IPS-NIHi7 (cell line): ENCODE results near the gene OSBPL7.
"Not testable (repeated sequence)": the region's sequence is repeated elsewhere in the genome, so short reads cannot be mapped to it uniquely, and the experiment has no call there.

Source experiments
- DNase-seq: peaks from one replicate; pipeline ENCODE4 v3.0.0; 2012; ENCODE audit warnings: mixed read lengths; ENCODE audit errors: extremely low spot score

Gene OSBPL7

DNA sequence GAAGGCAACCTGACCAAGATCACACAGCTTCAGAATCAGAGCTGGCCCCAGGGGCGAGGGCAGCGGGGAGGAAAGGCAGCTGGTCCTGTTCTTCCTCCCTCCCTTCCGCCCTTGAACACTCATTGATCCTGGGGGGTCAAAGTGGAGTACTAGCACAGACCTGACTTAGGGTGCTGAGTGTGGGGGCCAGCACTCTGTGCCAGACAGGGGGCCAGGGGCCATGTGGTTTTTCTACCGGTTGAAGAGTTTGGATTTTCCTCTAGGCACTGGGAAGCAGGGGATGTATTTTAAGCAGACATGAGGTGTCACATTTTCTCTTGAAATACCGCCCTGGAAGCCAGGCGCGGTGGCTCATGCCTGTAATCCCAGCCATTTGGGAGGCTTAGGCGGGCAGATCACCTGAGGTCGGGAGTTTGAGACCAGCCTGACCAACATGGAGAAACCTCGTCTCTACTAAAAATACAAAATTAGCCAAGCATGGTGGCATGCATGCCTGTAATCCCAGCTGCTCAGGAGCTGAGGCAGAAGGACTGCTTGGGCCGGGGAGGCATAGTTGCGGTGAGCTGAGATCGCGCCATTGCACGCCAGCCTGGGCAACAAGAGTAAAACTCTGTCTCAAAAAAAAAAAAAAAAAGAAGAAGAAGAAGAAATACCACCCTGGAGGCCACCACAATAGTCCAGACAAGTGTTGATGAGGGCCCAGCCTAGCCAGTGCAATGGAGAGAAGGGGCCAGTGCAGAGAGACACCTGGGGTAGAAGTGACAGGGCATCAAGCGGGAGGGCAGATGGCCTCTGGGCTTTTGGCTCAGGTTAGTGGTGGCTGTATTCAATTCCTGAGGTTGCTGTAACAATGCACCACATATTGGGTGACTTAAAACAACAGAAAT lies 15.3 kb downstream of the OSBPL7 start:
- DNase-seq, result no peak

DNA sequence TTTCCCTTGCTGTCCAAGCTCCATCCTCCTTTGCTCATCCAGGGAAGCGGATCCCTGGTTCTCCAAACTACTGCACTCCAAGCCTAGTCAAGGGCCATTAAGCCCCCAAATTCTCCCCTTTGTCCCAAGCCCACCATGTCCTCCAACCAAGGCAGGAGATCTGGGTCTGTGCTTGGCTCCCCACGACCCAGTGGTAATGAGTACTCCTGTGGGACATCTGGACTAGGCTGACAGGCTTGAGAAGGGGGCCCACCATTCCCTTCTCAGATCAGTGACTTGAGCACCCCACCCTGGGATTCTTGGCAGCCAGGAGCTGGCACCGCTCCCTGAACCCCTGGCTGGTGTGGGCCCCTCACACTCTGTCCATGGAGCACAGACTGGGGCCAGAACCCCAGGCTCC lies 17.1 kb downstream of the OSBPL7 start:
- DNase-seq, result no peak

DNA sequence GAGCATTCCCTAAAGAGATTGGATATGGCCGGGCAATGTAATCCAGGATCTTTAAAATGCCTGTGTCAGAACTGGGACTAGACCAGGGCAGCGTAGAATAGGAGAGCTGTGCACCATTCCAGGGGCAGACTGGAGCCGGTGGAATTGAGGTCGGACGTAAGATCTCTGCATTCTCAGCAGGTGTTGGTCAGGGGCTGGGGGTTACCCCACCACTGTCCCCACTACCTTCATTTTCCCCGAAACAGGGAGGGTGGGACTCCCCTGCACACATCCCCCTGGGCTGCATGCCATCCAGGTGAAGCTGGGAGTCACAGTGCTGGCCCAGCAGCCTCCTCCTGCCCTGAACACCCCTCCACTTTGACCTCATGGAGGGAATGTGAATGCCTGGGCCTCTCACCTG lies 17.8 kb downstream of the OSBPL7 start:
- no peak for DNase-seq

DNA sequence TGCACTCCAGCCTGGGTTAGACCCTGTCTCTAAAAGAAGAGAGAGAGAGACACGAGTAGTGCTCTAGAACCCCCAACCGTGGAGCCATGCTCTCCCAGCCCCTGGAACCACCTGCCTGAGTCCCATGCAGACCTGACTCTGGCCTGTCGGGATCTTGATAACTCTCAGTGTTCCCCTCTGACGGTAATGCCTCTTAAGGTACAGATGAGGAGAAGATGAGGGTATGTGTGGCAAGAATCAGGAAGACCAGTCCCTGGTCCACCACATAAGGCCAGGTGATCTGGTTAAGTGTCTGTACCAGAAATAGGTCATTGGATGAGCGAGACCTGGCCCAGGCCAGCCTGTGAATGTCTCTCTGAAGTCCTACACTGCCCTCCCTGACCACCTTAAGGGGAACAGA lies 18.4 kb downstream of the OSBPL7 start:
- DNase-seq, result no peak

DNA sequence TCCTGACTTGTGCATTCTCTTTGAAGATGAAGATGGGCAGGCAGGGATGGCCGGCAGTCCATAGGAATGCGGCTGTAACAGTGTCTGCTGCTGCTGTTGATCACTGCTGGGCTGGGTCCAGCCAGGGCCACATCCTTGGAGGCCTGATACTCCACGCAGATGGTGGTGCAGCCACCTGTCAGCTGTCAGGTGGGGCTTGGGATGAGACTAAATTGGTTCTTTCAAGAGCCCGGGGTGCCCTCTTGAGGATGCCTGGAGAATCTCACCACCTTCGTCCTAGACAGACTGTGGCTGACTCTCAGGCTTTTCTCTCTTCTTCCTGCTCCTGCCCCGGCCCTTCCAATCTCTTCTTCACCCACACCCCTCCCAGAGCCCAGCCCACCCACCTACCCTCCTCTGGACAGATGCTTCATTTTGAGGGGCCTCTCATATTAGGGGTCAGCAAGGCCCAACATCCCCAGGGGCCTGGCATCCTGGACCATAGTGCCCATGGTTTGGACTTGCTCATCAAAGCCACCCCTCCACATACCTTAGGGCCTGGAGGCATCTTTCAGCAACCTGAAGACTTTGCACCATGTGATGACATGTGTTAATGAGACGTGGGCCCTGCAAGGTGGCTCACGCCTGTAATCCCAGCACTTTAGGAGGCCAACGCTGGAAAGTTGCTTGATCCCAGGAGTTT lies 19.1 kb downstream of the OSBPL7 start:
- DNase-seq, result peak; percentile 86

DNA sequence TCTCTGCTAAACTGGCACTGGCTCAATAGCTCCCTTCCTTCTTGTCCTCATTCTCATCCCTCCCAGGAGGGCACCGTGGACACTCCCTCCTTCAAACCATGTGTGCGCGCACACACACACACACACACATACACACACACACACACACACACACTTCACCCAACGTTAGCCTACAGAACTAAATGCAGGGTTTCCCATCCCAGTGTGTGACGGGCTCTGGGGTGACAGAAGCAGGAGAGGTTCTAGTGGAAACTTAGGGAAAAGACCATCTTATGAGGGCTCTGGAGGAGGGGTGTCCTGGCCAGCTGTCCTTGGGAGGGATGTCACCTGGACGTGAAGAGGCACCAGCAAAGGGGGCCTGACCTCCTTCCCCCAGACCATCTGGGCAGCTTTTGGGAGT lies 19.7 kb downstream of the OSBPL7 start:
- no peak for DNase-seq

DNA sequence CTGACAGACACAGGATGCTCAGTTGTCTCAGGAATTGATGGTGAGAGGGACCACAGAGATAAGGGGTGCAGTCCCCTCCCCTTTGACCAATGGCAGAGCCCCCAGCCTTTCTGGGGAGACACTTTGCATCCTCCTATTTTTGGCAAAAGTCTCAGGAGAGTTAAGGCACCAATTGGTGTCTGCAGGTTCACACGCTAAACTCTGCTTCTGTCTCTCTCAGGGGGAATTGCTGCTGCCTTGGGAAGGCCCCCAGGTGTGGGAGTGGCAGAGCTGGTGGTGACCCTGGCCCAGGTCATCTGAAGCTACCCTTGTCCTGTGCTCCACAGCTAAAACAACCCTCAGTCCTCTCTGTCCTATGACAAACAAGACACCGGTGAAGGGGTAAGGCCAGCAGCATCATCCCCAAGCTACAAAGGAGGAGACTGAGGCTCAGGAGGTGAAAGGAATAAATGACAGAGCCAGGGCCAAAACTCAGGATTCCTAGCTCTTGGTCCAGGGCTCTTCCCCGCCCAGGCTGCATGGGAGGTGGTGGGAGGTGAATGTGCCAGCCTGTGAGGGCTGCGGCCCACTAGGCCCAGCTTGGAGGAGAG lies 20.3 kb downstream of the OSBPL7 start:
- no peak for DNase-seq

DNA sequence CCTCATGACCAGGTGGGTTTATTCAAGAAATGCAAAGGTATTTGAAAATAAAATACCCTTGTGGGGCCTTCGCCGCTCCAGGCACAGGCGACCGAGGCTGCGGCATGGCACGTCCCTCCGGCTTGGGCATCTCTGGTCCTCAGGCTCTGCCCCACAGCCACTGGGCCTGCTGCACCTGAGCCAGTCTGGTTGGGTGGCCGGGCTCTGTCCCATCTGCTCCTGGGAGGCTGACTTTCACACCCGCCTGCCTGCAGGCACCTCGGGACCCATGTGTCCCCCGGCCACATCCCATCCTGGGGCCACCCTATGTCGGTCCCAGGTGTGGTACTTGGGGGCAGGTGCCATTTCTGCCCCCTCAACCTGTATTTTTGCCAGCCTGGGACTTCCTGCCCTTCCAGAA lies 20.9 kb downstream of the OSBPL7 start:
- no peak for DNase-seq

DNA sequence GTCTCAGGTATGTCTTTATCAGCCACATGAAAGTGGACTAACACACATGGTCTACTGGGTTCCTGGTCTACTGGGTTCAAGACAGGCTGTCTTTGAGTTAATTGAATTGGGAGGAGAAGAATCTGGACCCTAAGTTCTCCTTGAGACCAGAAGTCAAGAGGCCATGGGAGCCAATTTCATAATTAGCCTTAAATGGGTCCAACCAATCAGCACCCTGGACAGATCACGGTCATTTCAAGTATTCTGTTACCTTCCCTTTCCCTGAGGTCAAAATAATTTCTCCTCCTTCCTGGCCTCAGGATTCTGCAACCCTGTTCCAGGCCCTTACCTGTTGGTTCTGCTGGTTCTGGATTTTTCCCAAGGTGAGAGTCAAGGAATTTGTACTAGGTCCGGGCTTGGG lies 23.8 kb downstream of the OSBPL7 start:
- DNase-seq, result peak; percentile 40

DNA sequence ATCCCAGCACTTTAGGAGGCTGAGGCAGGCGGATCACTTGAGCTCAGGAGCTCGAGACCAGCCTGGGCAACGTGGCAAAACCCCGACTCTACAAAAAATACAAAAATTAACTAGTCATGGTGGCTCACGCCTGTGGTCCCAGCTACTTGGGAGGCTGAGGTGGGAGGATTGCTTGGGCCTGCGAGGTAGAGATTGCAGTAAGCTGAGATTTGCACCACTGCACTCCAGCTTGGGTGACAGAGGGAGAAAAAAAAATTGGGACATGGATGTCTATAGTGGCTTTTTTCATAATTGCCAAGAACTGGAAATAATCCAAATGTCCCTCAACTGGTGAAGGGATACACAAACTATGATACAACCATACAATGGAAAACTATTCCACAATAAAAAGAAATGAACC lies 28.6 kb downstream of the OSBPL7 start:
- DNase-seq, result no peak

DNA sequence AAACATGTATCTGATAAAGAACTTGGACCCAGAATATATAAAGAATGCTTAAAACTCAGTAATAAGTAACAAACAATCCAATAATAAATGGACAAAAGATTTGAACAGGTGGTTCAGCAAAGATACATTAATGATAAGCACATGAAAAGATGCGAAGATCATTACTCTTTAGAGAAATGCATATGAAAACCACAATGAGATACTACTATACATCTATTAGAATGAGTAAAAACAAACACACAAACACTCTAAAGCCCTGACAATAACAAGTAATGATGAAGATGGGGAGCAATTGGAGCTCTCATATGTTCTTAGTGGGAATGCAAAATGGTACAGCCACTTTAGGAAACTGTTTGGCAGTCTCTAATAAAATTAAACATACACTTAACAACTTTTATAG lies 29.1 kb downstream of the OSBPL7 start:
- DNase-seq, result no peak

DNA sequence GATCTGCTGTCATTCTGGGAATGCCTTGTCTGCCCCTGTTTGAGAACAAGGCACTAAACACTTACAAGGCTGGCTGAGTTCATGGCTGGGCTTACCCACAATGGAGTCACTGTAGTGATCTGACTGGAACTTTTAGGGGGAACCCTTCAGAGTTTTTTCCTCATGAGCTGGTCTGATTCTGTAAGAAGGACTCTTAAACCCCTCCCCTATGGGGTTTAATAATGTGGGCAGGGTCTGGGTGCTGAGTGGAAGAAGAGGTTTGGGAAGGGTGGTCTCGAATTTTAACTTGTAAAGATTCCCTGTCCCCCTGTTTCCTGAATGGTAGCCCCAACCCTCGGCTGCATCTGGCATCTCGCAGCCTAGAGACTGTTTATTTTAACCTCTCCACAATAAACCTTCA lies 30.6 kb downstream of the OSBPL7 start:
- DNase-seq, result no peak

DNA sequence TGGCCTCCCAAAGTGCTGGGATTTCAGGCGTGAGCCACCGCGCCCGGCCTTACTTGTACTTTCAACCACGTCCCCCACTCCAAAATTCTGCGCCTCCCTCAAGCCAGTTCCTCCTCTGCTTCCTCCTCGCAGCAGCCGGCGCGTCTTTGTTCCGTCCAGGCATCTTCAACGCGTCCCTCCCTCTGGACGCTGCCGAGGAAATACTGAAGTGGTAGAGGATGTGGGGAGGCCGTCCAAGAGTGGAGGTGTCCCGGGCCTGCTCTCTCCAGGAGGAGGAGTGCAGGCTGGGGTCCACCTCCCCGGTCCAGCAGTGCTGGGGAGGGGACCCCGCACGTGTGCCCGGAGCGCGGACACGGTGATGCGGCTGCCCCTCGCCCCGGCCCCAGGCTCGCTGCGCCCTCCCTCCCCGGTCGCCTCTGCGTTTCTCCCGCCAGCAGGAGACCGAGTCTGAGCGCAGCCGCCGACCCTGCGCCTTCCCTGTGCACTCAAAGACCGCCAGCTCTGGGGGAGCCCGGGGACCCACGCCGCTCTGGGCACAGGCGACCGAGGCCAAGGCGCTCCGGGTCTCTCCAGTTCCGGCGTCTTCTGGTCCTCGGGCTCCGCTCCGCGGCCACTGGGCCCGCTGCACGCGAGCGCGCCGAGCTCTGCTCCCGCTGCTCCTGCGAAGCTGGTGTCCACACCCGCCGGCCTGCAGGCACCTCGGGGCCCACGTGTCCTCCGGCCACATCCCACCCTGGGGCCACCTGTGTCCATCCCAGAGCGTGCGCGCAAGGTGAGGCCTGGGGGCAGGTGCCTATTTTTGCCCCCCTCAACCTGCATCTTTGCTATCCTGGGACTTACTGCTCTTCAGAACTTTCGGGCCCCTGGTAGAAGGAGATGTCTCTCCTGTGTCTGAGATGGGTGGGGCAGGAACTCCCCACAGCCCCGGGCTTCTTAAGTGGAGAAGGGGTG lies 31.7 kb downstream of the OSBPL7 start:
- peak; percentile 83 for DNase-seq

DNA sequence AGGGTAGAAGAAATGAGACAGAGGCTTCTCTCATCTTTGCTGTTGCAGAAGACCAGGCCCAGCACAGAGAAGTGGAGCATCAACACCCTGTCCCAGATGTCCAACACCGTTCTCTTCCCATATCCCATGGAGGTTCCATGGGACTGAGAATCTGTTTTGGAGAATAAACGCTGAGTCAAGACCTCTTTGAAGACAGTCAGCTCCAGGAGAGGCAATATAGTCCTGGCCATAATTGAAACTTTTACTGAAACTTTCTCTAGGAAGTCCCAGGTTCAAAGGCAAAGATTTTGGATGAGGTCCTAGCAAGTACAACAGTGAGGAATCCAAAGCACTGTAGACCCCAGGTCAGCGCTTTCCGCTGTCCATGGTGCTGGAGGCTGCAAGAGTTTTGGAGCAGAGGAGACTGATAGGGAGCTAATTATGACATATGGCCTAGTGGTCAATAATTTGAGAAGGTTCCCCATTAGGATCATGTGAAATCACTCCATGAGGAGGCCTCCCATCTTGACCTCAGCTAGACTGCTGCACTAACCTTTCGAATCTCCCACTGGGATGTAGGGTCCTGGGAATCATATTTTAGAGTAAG lies 36.0 kb downstream of the OSBPL7 start:
- peak; percentile 85 for DNase-seq

DNA sequence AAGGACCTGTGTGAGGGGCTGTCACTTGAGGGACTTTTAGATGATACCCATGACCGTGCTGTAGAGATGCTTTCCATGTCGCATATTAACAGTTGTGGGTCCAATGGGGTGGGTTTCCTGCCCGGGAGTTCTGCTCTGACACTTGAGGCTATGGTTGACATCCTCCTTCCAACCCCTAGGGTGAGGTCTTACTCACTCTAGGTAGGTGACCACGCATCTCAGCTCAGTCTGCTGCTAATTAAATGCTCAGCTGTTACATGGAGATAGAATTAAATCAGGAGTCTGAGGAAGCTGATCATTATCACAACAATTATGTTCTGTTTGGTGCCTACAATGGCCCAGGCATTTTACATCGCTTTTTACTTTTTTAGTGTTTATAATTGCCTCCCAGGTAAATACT lies 40.2 kb downstream of the OSBPL7 start:
- no peak for DNase-seq

DNA sequence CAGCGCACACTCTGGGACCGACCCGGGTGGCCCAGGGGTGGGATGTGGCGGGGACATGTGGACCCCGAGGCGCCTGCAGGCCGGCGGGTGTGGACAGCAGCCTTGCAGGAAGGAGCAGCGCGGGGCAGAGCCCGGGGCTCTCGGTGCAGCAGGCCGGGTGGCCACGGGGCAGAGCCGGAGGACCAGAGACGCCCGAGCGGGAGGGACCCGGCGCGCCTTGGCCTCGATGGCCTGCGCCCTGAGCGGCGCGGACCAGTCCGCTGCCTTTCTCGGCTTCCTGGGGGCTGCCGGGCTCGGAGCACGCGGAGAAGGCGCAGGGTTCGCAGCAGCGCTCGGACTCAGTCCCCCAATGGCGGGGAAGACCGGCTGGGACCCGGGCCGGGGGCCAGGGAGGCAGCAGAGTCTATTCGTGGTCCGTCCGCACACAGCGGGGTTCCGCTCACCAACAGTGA lies 43.4 kb downstream of the OSBPL7 start:
- no peak for DNase-seq

DNA sequence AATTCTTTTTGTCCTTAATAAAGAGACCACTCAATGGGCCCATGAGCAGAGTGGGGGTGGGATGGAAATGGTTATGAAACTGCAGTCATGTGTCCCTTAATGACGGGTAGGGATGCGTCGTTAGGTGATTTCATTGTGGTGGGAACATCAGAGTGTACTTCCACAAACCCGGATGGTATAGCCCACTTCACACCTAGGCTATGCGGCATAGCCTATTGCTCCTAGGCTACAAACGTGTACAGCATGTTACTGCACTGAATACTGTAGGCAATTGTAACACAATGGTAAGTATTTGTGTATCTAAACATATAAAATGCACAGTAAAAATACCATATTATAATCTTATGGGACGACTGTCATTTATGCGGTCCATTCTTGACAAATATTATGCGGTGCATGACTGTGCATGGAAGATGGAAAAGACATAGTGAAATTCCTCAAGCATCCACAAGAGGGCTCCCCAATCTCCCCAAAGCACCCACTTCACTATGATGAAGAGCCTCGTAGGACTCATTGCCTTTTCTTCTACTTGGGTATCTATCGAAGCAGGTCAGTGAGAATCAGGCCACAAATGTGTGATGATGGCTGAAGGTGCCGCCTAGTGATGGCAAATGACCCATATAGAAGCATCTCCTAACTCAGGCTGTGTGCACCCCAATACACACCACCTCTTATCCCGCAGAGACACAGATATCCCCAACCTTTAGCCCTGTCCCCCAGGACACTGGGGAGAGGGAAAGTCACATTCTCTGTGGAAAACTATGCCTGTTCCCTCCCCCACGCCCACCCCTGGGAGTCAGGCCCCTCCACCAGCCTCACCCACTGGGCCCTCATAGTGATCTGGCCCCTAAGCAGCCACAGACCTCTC lies 45.0 kb downstream of the OSBPL7 start:
- peak; percentile 79 for DNase-seq

DNA sequence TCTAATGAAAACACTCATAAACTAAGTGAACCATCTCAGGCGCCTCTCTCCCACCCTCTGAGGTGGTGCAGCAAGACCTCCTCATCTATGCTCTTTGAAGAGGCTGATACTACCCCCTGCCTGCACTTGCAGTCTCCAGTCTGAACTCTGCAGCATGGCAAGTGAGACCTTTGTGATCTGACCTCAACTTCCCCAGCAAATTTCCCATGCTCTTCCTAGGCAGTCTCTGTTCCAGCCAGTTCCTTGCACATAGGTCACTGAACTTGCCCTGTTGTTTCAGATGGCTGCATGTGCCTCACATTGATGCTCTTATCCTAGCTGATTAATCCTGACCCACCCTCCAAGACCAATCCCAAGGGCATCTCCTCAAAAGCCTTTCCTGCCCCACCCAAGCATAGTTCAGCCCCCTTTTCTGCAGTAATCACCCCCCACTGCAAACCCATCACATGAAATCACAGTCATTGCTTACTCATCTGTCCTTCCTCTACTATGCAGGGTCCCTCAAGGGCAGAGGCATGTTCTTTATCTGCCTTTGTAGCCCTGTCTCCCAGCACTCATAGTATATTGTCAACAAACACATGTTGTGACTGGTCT lies 46.5 kb downstream of the OSBPL7 start:
- no peak for DNase-seq

DNA sequence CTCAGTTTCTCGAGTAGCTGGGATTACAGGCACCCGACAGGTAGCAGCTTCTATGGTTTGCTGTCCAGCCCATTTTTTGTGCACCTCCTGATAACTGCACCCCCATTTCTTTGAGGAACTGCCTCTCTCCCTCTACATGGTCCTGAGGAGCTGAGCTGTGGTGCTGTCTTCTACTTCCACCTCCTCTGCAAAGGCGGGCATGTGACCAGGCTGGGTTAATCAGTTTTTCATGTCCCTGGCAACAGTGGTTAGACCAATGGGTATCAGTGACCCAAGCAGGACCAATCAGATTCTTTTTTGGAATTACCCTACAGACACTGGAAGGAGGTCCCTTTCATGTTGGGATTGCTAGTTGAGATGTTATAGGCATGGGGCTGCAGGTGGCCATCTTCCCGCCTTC lies 47.3 kb downstream of the OSBPL7 start:
- DNase-seq, result no peak

DNA sequence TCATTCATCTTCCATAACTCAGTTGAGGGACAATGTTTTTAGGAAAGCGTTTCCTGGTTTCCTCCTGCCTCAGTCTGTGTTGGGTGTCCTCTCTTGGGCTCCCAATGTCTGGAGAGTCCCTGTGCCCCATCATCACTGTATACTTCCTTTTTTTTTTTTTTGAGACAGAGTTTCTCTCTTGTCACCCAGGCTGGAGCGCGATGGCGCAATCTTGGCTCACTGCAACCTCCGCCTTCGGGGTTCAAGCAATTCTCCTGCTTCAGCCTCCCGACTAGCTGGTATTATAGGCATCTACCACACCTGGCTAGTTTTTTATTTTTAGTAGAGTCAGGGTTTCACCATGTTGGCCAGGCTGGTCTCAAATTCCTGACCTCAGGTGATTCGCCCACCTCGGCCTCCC lies 47.9 kb downstream of the OSBPL7 start:
- not testable (repeated sequence) for DNase-seq
